Activated CD4-positive, alpha-beta T cell treated with anti-CD3 and anti-CD28 coated beads, Interleukin-2, amount 50 U/mL, for 1 hour (primary cell): ENCODE results near the gene KRTAP6-3.

Experiments
- DNase-seq: peaks from one replicate; pipeline ENCODE4 v3.0.0-alpha.2; 2020

The KRTAP6-3 gene

GRCh38 chr21:30592140-30592539 is at the start of gene KRTAP6-3:
TSS of gene KRTAP6-3 (plus strand) at chr21:30592440. CDS start at chr21:30592446, 6 bp downstream.
- DNase-seq = no peak

GRCh38 chr21:30552782-30553181 is 39.5 kb upstream of the KRTAP6-3 start:
- no peak for DNase-seq

GRCh38 chr21:30555095-30555494 is 37.1 kb upstream of the KRTAP6-3 start:
- no peak for DNase-seq

GRCh38 chr21:30561264-30561895 is 30.9 kb upstream of the KRTAP6-3 start, which contains the start of gene KRTAP19-7:
TSS of gene KRTAP19-7 (minus strand) at chr21:30561314. CDS start at chr21:30561289, 25 bp downstream.
- DNase-seq = no peak

GRCh38 chr21:30561957-30562356 is 30.3 kb upstream of the KRTAP6-3 start:
- DNase-seq = no peak

- no peak for DNase-seq
Measured at GRCh38 chr21:30563072-30563471, 29.2 kb upstream of the KRTAP6-3 start.

- DNase-seq = no peak
Measured at GRCh38 chr21:30563630-30564029, 28.6 kb upstream of the KRTAP6-3 start.

GRCh38 chr21:30567617-30568016 is 24.6 kb upstream of the KRTAP6-3 start:
- no peak for DNase-seq

- no peak for DNase-seq
Measured at GRCh38 chr21:30577766-30578165, 14.5 kb upstream of the KRTAP6-3 start.

GRCh38 chr21:30579346-30579745 is 12.9 kb upstream of the KRTAP6-3 start:
- DNase-seq = no peak

GRCh38 chr21:30580132-30580531 is 12.1 kb upstream of the KRTAP6-3 start:
- no peak for DNase-seq

GRCh38 chr21:30582870-30583269 is 9.4 kb upstream of the KRTAP6-3 start:
- no peak for DNase-seq

GRCh38 chr21:30590297-30590696 is 1.9 kb upstream of the KRTAP6-3 start, which contains the start of gene KRTAP22-2:
TSS of gene KRTAP22-2 (minus strand) at chr21:30590397.
- no peak for DNase-seq

GRCh38 chr21:30598802-30599201 is 6.6 kb downstream of the KRTAP6-3 start, which contains the start of gene KRTAP6-2:
TSS of gene KRTAP6-2 (minus strand) at chr21:30598902. CDS start at chr21:30598874, 28 bp downstream.
- no peak for DNase-seq

- DNase-seq = no peak
Measured at GRCh38 chr21:30600787-30601186, 8.5 kb downstream of the KRTAP6-3 start, which contains the start of gene KRTAP22-1. TSS of gene KRTAP22-1 (plus strand) at chr21:30601087.

- DNase-seq = no peak
Measured at GRCh38 chr21:30605968-30606367, 13.7 kb downstream of the KRTAP6-3 start.

GRCh38 chr21:30612132-30612531 is 19.9 kb downstream of the KRTAP6-3 start:
- DNase-seq = no peak

GRCh38 chr21:30613836-30614235 is 21.6 kb downstream of the KRTAP6-3 start, which contains the start of gene KRTAP6-1:
TSS of gene KRTAP6-1 (minus strand) at chr21:30613930. CDS start at chr21:30613904, 26 bp downstream.
- DNase-seq = no peak

GRCh38 chr21:30615199-30615598 is 23.0 kb downstream of the KRTAP6-3 start:
- DNase-seq = no peak

- no peak for DNase-seq
Measured at GRCh38 chr21:30616125-30616524, 23.9 kb downstream of the KRTAP6-3 start, which contains the start of gene KRTAP20-1. TSS of gene KRTAP20-1 (plus strand) at chr21:30616425. CDS start at chr21:30616455, 30 bp downstream.

- no peak for DNase-seq
Measured at GRCh38 chr21:30620080-30620479, 27.8 kb downstream of the KRTAP6-3 start.

- no peak for DNase-seq
Measured at GRCh38 chr21:30620522-30620921, 28.3 kb downstream of the KRTAP6-3 start, which contains the start of gene KRTAP20-4. TSS of gene KRTAP20-4 (plus strand) at chr21:30620627.

GRCh38 chr21:30623362-30623761 is 31.1 kb downstream of the KRTAP6-3 start:
- DNase-seq = no peak

- DNase-seq = no peak
Measured at GRCh38 chr21:30625449-30626165, 33.4 kb downstream of the KRTAP6-3 start.
